GM23338 (cell line): ENCODE results near the gene CIPC. TPM values are rescaled to one million over a fixed set of nuclear protein-coding genes. Genes with fewer than 3 reads are reported as not detected.
A peak's percentile ranks its signal among the peaks of the same experiment; 100 is the strongest.

Experiments
- ATAC-seq: fragments of 200-7000 bp; cut with Tn5 transposase; 3 replicates; pipeline ENCODE4 v1.9.1; 2020
- DNase-seq: peaks from one replicate; pipeline ENCODE4 v3.0.0-alpha.2; 2015; ENCODE audit warnings: low spot score
- H2AFZ ChIP-seq: fragments of 200-600 bp; sonication (generic); 2 replicates; pipeline ENCODE4 v1.8.0; 2016; ENCODE audit warnings: antibody characterized with exemption, mild to moderate bottlenecking, moderate library complexity
- H3F3A ChIP-seq: fragments of 200-600 bp; sonication (generic); replicated peaks from 2 replicates; pipeline ENCODE4 v1.8.0; 2017; ENCODE audit warnings: antibody characterized with exemption, mixed run types, low read depth
- H3K27ac ChIP-seq: fragments of 200-600 bp; sonication (generic); 2 replicates; pipeline ENCODE4 v1.6.1; 2016; ENCODE audit warnings: low read depth
- H3K27me3 ChIP-seq: fragments of 200-600 bp; sonication (generic); 2 replicates; pipeline ENCODE4 v1.8.0; 2016; ENCODE audit warnings: mild to moderate bottlenecking, mixed run types, moderate library complexity; ENCODE audit not compliant: insufficient read depth
- H3K36me3 ChIP-seq: fragments of 200-600 bp; sonication (generic); 2 replicates; pipeline ENCODE4 v1.8.0; 2016; ENCODE audit warnings: mild to moderate bottlenecking; ENCODE audit not compliant: insufficient read depth
- H3K4me1 ChIP-seq: fragments of 200-600 bp; sonication (generic); 2 replicates; pipeline ENCODE4 v1.8.0; 2016; ENCODE audit warnings: mild to moderate bottlenecking, moderate library complexity; ENCODE audit not compliant: insufficient read depth
- H3K4me2 ChIP-seq: fragments of 200-600 bp; sonication (generic); 2 replicates; pipeline ENCODE4 v1.7.1; 2017; ENCODE audit warnings: mixed run types
- H3K4me3 ChIP-seq: fragments of 200-600 bp; sonication (generic); 2 replicates; pipeline ENCODE4 v1.6.1; 2016; ENCODE audit warnings: mixed run types
- H3K79me2 ChIP-seq: fragments of 200-600 bp; sonication (generic); replicated peaks from 2 replicates; pipeline ENCODE4 v1.8.0; 2017; ENCODE audit warnings: mild to moderate bottlenecking; ENCODE audit not compliant: insufficient read depth
- H3K9me2 ChIP-seq: fragments of 200-600 bp; sonication (generic); 2 replicates; pipeline ENCODE4 v1.8.0; 2017; ENCODE audit not compliant: insufficient read depth
- H4K20me1 ChIP-seq: fragments of 200-600 bp; sonication (generic); replicated peaks from 2 replicates; pipeline ENCODE4 v1.8.0; 2017; ENCODE audit warnings: mild to moderate bottlenecking; ENCODE audit not compliant: insufficient read depth
- H3K27ac Mint-ChIP-seq: 2 replicates; pipeline ENCODE4 v1.8.0; 2020; ENCODE audit warnings: inconsistent platforms, mild to moderate bottlenecking, moderate library complexity, mixed read lengths
- H3K27me3 Mint-ChIP-seq: 3 replicates; pipeline ENCODE4 v1.8.0; 2022; ENCODE audit warnings: low read depth, mild to moderate bottlenecking, moderate library complexity, mixed read lengths, inconsistent platforms; ENCODE audit not compliant: insufficient read depth, poor library complexity
- H3K36me3 Mint-ChIP-seq: 3 replicates; pipeline ENCODE4 v1.8.0; 2021; ENCODE audit warnings: low read depth, mild to moderate bottlenecking, inconsistent platforms, moderate library complexity, mixed read lengths
- H3K4me1 Mint-ChIP-seq: 3 replicates; pipeline ENCODE4 v1.8.0; 2020; ENCODE audit warnings: mild to moderate bottlenecking, inconsistent platforms, mixed read lengths
- H3K4me3 Mint-ChIP-seq: 3 replicates; pipeline ENCODE4 v1.8.0; 2021; ENCODE audit warnings: moderate library complexity, mild to moderate bottlenecking, inconsistent platforms, mixed read lengths
- H3K9me3 Mint-ChIP-seq: 3 replicates; pipeline ENCODE4 v1.8.0; 2020; ENCODE audit warnings: moderate library complexity, mild to moderate bottlenecking, inconsistent platforms, mixed read lengths
- ZNF331 ChIP-seq: fragments of 250-450 bp; sonication (Bioruptor Pico); IDR thresholded peaks from 2 replicates; pipeline ENCODE4 v1.5.0; 2020; ENCODE audit warnings: low read depth, mild to moderate bottlenecking, moderate library complexity
- polyA plus RNA-seq: library from polyadenylated mRNA; unstranded; fragments of >200 nt; fragmentation: Nextera tagmentation; extraction: Ambion mirVana; gene quantifications from 2 replicates; pipeline ENCODE4 v1.2.1, GENCODE V29; 2016
- total RNA-seq: library from RNA; depleted of rRNA; stranded (reverse); fragments of >200 nt; shearing (Covaris generic); gene quantifications from 2 replicates; pipeline ENCODE4 v1.2.3, GENCODE V29; 2014
- TF ChIP-seq, protein P1 (sequence below): fragments of 250-450 bp; sonication (Bioruptor Pico); IDR thresholded peaks from 2 replicates; pipeline ENCODE4 v1.5.0; 2020; ENCODE audit warnings: mild to moderate bottlenecking, moderate library complexity
- TF ChIP-seq, protein P2 (sequence below), 2 experiments: fragments of 200-600 bp in 1 of 2; sonication (generic) in 1 of 2; conservative IDR thresholded peaks; 2 replicates each; pipeline versions ENCODE4 v1.5.1 to v1.6.1; 2016 to 2017; ENCODE audit warnings: antibody characterized with exemption in 2 of 2, low read depth in 2 of 2, mild to moderate bottlenecking in 2 of 2, moderate library complexity in 1 of 2

Gene CIPC
- total and polyA plus RNA-seq, 2 experiments from 2014 or later, result 8.1 to 36.9 TPM

DNA sequence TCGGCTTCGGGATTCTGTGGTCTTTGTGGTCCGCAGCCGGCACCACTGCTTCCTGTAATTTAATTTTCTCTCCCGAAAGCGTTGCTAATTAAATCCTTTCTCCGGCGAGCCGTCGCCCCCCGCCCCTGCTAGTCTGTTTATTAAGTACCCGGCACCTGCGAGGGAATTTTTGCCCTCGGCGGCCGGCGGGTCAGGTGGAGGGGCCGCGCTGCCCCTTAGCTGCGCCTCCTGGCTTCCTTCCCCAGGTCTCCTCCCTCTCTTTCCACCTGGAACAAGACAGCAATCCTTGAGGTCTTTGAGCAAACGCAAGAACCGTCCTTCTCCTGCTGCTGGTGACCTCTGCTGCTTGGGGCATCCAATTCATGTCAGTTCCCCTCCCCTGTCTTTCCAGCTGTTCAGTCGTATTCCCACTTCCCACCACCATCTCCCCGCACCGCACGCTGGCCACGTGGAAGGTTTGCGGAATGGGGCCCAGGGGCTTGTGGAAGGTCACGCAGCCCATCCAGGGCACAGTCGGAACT, 27.3 kb downstream of the CIPC start:
- H3K79me2 ChIP-seq, result no peaks in the 10 kb centered on the region
- H3K4me1 ChIP-seq, result peaks cover 47% of the 10 kb centered on the region
- H2AFZ ChIP-seq, result peak overlapping the region; percentile 43; the same call in 1 of the 2 replicates
- Mint-ChIP-seq H3K36me3 (no peaks in the 10 kb centered on the region; the same call in 1 of the 3 replicates), H3K4me3 (peak overlapping the region; percentile 71), H3K27me3 (peaks cover 35% of the 10 kb centered on the region), H3K9me3 (no peaks in the 10 kb centered on the region), H3K27ac (peak overlapping the region; percentile 34; the same call in 1 of the 2 replicates), H3K4me1 (peaks cover 58% of the 10 kb centered on the region)
- no peaks in the 10 kb centered on the region; the same call in 1 of the 2 replicates for H4K20me1 ChIP-seq
- TF ChIP-seq, protein P1, sequence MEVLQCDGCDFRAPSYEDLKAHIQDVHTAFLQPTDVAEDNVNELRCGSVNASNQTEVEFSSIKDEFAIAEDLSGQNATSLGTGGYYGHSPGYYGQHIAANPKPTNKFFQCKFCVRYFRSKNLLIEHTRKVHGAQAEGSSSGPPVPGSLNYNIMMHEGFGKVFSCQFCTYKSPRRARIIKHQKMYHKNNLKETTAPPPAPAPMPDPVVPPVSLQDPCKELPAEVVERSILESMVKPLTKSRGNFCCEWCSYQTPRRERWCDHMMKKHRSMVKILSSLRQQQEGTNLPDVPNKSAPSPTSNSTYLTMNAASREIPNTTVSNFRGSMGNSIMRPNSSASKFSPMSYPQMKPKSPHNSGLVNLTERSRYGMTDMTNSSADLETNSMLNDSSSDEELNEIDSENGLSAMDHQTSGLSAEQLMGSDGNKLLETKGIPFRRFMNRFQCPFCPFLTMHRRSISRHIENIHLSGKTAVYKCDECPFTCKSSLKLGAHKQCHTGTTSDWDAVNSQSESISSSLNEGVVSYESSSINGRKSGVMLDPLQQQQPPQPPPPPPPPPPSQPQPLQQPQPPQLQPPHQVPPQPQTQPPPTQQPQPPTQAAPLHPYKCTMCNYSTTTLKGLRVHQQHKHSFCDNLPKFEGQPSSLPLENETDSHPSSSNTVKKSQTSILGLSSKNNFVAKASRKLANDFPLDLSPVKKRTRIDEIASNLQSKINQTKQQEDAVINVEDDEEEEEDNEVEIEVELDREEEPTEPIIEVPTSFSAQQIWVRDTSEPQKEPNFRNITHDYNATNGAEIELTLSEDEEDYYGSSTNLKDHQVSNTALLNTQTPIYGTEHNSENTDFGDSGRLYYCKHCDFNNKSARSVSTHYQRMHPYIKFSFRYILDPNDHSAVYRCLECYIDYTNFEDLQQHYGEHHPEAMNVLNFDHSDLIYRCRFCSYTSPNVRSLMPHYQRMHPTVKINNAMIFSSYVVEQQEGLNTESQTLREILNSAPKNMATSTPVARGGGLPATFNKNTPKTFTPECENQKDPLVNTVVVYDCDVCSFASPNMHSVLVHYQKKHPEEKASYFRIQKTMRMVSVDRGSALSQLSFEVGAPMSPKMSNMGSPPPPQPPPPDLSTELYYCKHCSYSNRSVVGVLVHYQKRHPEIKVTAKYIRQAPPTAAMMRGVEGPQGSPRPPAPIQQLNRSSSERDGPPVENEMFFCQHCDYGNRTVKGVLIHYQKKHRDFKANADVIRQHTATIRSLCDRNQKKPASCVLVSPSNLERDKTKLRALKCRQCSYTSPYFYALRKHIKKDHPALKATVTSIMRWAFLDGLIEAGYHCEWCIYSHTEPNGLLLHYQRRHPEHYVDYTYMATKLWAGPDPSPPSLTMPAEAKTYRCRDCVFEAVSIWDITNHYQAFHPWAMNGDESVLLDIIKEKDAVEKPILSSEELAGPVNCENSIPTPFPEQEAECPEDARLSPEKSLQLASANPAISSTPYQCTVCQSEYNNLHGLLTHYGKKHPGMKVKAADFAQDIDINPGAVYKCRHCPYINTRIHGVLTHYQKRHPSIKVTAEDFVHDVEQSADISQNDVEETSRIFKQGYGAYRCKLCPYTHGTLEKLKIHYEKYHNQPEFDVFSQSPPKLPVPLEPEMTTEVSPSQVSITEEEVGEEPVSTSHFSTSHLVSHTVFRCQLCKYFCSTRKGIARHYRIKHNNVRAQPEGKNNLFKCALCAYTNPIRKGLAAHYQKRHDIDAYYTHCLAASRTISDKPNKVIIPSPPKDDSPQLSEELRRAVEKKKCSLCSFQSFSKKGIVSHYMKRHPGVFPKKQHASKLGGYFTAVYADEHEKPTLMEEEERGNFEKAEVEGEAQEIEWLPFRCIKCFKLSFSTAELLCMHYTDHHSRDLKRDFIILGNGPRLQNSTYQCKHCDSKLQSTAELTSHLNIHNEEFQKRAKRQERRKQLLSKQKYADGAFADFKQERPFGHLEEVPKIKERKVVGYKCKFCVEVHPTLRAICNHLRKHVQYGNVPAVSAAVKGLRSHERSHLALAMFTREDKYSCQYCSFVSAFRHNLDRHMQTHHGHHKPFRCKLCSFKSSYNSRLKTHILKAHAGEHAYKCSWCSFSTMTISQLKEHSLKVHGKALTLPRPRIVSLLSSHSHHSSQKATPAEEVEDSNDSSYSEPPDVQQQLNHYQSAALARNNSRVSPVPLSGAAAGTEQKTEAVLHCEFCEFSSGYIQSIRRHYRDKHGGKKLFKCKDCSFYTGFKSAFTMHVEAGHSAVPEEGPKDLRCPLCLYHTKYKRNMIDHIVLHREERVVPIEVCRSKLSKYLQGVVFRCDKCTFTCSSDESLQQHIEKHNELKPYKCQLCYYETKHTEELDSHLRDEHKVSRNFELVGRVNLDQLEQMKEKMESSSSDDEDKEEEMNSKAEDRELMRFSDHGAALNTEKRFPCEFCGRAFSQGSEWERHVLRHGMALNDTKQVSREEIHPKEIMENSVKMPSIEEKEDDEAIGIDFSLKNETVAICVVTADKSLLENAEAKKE (CRISPR knock-in tag), result 0 out of 2 replicates have a peak, but pooled peaks have one; percentile 20
- TF ChIP-seq ZNF331 (CRISPR knock-in tag), result no peak
- TF ChIP-seq, protein P2, sequence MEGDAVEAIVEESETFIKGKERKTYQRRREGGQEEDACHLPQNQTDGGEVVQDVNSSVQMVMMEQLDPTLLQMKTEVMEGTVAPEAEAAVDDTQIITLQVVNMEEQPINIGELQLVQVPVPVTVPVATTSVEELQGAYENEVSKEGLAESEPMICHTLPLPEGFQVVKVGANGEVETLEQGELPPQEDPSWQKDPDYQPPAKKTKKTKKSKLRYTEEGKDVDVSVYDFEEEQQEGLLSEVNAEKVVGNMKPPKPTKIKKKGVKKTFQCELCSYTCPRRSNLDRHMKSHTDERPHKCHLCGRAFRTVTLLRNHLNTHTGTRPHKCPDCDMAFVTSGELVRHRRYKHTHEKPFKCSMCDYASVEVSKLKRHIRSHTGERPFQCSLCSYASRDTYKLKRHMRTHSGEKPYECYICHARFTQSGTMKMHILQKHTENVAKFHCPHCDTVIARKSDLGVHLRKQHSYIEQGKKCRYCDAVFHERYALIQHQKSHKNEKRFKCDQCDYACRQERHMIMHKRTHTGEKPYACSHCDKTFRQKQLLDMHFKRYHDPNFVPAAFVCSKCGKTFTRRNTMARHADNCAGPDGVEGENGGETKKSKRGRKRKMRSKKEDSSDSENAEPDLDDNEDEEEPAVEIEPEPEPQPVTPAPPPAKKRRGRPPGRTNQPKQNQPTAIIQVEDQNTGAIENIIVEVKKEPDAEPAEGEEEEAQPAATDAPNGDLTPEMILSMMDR (conservative IDR thresholded peaks at IDR 0.05; ENCODE audit: low read depth in 2 of 2), result peak in 1 of 2 experiments; percentile 19; a peak in 1 of 4 replicates
- no peak overlapping the region for H3K27ac ChIP-seq
- peak; percentile 13 for ATAC-seq
- no peaks in the 10 kb centered on the region for H3K9me2 ChIP-seq
- peak overlapping the region; percentile 96 for H3K4me2 ChIP-seq
- peak; percentile 56 for DNase-seq
- peaks cover 31% of the 10 kb centered on the region for H3F3A ChIP-seq
- H3K27me3 ChIP-seq, result 0 out of 2 replicates have a peak, but pooled peaks cover 12% of the 10 kb centered on the region
- H3K36me3 ChIP-seq, result no peaks in the 10 kb centered on the region; the same call in 1 of the 2 replicates
- peak overlapping the region; percentile 81 for H3K4me3 ChIP-seq
